Thyroid gland (tissue), 4 donors: Measurements from ENCODE around the gene HMGCS1.

Experiments used
- CTCF ChIP-seq, 6 experiments: fragments of 200-600 bp in 3 of 6; fragments of 450-650 bp in 3 of 6; sonication (generic) in 3 of 6; IDR thresholded peaks; one replicate each; pipeline ENCODE4 v1.5.1; 2016 to 2019; ENCODE audit warnings: antibody characterized with exemption in 6 of 6, mild to moderate bottlenecking in 2 of 6, inconsistent platforms in 1 of 6, moderate library complexity in 1 of 6
- POLR2A ChIP-seq, 2 donors: fragments of 450-650 bp; IDR thresholded peaks; one replicate each; pipeline ENCODE4 v1.6.1; 2017; ENCODE audit warnings: antibody characterized with exemption in 2 of 2, mild to moderate bottlenecking in 2 of 2, moderate library complexity in 1 of 2

GRCh38 chr5:43244823-43245565 is 68.2 kb downstream of the HMGCS1 start:
- TF ChIP-seq CTCF (IDR thresholded peaks at IDR 0.05) = no peak
- TF ChIP-seq POLR2A (IDR thresholded peaks at IDR 0.05) = no peak
